Keratinocyte (primary cell): ENCODE results near the gene EXOC3L2.

Experiments used
- EZH2 ChIP-seq: IDR thresholded peaks from one replicate; pipeline ENCODE4 v1.6.1; 2012; ENCODE audit warnings: inconsistent platforms, mild to moderate bottlenecking, low read length, moderate library complexity
- TF ChIP-seq, protein P1 (sequence below), 3 experiments: IDR thresholded peaks in 1 of 3; conservative IDR thresholded peaks in 1 of 3; optimal IDR thresholded peaks in 1 of 3; 2 replicates in 2 of 3; 3 replicates in 1 of 3; pipeline versions ENCODE3 to v1.5.1; 2011; ENCODE audit warnings: low read length in 3 of 3, mild to moderate bottlenecking in 3 of 3, moderate library complexity in 2 of 3, control low read depth in 1 of 3, inconsistent platforms in 1 of 3; ENCODE audit not compliant: insufficient read depth in 2 of 3; ENCODE audit errors: extremely low read depth in 1 of 3

DNA sequence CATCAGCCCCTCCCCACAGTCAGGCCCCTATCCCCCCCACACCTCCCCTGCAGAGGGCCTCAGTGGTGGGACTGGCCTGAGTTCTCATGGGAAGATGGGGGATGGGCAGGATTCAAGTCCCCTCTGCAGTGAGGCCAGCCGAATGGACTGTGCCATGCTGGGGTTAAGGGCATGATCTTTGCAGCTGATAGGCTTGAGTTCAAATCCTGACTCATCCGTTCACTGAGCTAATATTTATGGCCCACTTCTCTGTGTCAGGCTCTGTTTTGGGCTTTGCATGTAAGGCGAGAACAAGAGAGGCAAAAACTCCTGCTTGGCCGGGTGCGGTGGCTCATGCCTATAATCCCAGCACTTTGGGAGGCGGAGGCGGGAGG, 26.5 kb upstream of the EXOC3L2 start:
- TF ChIP-seq, protein P1, sequence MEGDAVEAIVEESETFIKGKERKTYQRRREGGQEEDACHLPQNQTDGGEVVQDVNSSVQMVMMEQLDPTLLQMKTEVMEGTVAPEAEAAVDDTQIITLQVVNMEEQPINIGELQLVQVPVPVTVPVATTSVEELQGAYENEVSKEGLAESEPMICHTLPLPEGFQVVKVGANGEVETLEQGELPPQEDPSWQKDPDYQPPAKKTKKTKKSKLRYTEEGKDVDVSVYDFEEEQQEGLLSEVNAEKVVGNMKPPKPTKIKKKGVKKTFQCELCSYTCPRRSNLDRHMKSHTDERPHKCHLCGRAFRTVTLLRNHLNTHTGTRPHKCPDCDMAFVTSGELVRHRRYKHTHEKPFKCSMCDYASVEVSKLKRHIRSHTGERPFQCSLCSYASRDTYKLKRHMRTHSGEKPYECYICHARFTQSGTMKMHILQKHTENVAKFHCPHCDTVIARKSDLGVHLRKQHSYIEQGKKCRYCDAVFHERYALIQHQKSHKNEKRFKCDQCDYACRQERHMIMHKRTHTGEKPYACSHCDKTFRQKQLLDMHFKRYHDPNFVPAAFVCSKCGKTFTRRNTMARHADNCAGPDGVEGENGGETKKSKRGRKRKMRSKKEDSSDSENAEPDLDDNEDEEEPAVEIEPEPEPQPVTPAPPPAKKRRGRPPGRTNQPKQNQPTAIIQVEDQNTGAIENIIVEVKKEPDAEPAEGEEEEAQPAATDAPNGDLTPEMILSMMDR (optimal IDR thresholded peaks at IDR 0.05 in 1 of 3, IDR thresholded peaks at IDR 0.05 in 1 of 3, conservative IDR thresholded peaks at IDR 0.05 in 1 of 3; ENCODE audit: extremely low read depth in 1 of 3, insufficient read depth in 2 of 3, low read length in 3 of 3): no peak
- TF ChIP-seq EZH2: no peak
